MM.1S (cell line): ENCODE data around the gene NINL.

Experiments used
- DNase-seq: peaks from one replicate; pipeline ENCODE4 v3.0.0-alpha.2; 2015
- H2AFZ ChIP-seq: fragments of 300-600 bp; sonication (generic); 2 replicates; pipeline ENCODE4 v1.6.0; 2016; ENCODE audit warnings: antibody characterized with exemption, low read length
- H3F3A ChIP-seq: fragments of 300-600 bp; sonication (generic); 2 replicates; pipeline ENCODE4 v1.6.1; 2016; ENCODE audit warnings: mild to moderate bottlenecking, antibody characterized with exemption, low read length, moderate library complexity, mixed read lengths; ENCODE audit not compliant: insufficient read depth
- H3K27ac ChIP-seq: fragments of 300-600 bp; sonication (generic); 2 replicates; pipeline ENCODE4 v1.5.1; 2016; ENCODE audit warnings: mild to moderate bottlenecking, low read length
- H3K27me3 ChIP-seq: fragments of 300-600 bp; sonication (generic); replicated peaks from 2 replicates; pipeline ENCODE4 v1.6.0; 2016; ENCODE audit warnings: low read length; ENCODE audit not compliant: insufficient read depth
- H3K36me3 ChIP-seq: fragments of 300-600 bp; sonication (generic); replicated peaks from 2 replicates; pipeline ENCODE4 v1.6.1; 2016; ENCODE audit warnings: mild to moderate bottlenecking, low read length, mixed read lengths; ENCODE audit not compliant: insufficient read depth
- H3K4me1 ChIP-seq: fragments of 300-600 bp; sonication (generic); 2 replicates; pipeline ENCODE4 v1.6.1; 2016; ENCODE audit warnings: low read length, mixed read lengths
- H3K4me2 ChIP-seq: fragments of 300-600 bp; sonication (generic); 2 replicates; pipeline ENCODE4 v1.6.0; 2016; ENCODE audit warnings: low read depth, low read length
- H3K4me3 ChIP-seq: fragments of 300-600 bp; sonication (generic); 2 replicates; pipeline ENCODE4 v1.5.1; 2016; ENCODE audit warnings: low read length, mixed read lengths
- H3K79me2 ChIP-seq: fragments of 300-600 bp; sonication (generic); 2 replicates; pipeline ENCODE4 v1.6.1; 2016; ENCODE audit warnings: mixed run types, low read length, mixed read lengths
- H3K9ac ChIP-seq: fragments of 300-600 bp; sonication (generic); 2 replicates; pipeline ENCODE4 v1.6.1; 2016; ENCODE audit warnings: low read length, mixed read lengths
- H3K9me2 ChIP-seq: fragments of 300-600 bp; sonication (generic); replicated peaks from 2 replicates; pipeline ENCODE4 v1.6.1; 2016; ENCODE audit warnings: mild to moderate bottlenecking, low read length, mixed read lengths; ENCODE audit not compliant: insufficient read depth
- H3K9me3 ChIP-seq: fragments of 300-600 bp; sonication (generic); replicated peaks from 2 replicates; pipeline ENCODE4 v1.6.1; 2016; ENCODE audit warnings: mild to moderate bottlenecking, low read length, mixed read lengths; ENCODE audit not compliant: insufficient read depth
- H4K20me1 ChIP-seq: fragments of 300-600 bp; sonication (generic); 2 replicates; pipeline ENCODE4 v1.6.1; 2016; ENCODE audit warnings: mild to moderate bottlenecking, low read length, moderate library complexity, mixed read lengths; ENCODE audit not compliant: insufficient read depth
- EZH2 ChIP-seq: fragments of 300-600 bp; sonication (generic); optimal IDR thresholded peaks from 2 replicates; pipeline ENCODE3; 2017; ENCODE audit warnings: low read depth, mild to moderate bottlenecking, antibody characterized with exemption, low read length, mixed read lengths
- EZH2phosphoT487 ChIP-seq: fragments of 300-600 bp; sonication (generic); IDR thresholded peaks from 2 replicates; pipeline ENCODE4 v1.6.1; 2018; ENCODE audit warnings: antibody characterized with exemption, low read length
- TF ChIP-seq, protein P1 (sequence below): fragments of 300-600 bp; sonication (generic); IDR thresholded peaks from 2 replicates; pipeline ENCODE4 v1.5.1; 2016; ENCODE audit warnings: antibody characterized with exemption, low read length, mixed read lengths

NINL gene

DNA sequence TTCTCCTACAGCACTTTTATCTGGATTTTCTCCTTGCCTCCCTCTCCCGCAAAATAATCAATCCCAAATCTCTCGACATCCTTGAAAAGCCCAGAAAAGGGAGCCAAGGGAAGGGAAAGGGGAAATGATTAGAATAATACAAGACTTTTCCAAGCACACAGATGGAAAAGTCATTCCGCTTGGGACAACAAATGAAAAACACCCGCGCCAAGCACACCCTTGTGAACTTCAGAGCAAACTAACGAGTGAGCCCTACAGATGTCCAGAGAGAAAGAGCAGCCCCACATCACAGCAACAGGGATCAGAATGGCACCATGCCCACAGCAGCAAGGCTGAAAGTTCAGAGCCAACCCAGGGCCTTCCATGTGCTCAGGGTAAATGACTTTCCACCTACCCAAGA lies 49.6 kb downstream of the NINL start:
- H3K9me2 ChIP-seq = no peaks in the 10 kb centered on the region
- H3K79me2 ChIP-seq = no peaks in the 10 kb centered on the region
- TF ChIP-seq, protein P1, sequence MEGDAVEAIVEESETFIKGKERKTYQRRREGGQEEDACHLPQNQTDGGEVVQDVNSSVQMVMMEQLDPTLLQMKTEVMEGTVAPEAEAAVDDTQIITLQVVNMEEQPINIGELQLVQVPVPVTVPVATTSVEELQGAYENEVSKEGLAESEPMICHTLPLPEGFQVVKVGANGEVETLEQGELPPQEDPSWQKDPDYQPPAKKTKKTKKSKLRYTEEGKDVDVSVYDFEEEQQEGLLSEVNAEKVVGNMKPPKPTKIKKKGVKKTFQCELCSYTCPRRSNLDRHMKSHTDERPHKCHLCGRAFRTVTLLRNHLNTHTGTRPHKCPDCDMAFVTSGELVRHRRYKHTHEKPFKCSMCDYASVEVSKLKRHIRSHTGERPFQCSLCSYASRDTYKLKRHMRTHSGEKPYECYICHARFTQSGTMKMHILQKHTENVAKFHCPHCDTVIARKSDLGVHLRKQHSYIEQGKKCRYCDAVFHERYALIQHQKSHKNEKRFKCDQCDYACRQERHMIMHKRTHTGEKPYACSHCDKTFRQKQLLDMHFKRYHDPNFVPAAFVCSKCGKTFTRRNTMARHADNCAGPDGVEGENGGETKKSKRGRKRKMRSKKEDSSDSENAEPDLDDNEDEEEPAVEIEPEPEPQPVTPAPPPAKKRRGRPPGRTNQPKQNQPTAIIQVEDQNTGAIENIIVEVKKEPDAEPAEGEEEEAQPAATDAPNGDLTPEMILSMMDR = no peak

DNA sequence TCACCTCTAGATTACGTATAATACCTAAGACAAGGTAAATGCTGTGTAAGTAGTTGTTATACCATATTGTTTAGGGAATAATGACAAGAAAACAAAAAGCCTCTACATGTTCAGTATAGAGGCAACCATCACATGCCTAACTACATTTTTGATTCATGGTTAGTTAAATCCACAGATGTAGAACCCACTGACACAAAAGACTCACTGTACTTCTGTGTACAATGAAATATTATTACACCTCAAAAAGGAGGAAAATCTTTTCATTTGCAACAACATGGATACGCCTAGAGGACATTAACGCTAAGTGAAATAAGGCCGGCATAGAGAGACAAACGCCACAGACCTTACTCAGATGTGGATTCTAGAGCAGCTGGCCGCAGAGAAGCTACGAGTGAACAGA lies 50.5 kb downstream of the NINL start:
- DNase-seq = no peak

More for the DNA sequence above, 49.6 kb downstream of the NINL start:
- H3K27me3 ChIP-seq = no peaks in the 10 kb centered on the region
- no peak overlapping the region for H3K4me3 ChIP-seq
- H3K9me3 ChIP-seq = no peaks in the 10 kb centered on the region
- H3F3A ChIP-seq = no peaks in the 10 kb centered on the region
- no peak overlapping the region for H3K9ac ChIP-seq
- no peak for DNase-seq
- no peaks in the 10 kb centered on the region for H4K20me1 ChIP-seq
- no peak overlapping the region for H2AFZ ChIP-seq
- H3K27ac ChIP-seq = no peak overlapping the region
- no peak overlapping the region for H3K4me2 ChIP-seq
- no peaks in the 10 kb centered on the region for H3K4me1 ChIP-seq
- no peaks in the 10 kb centered on the region for H3K36me3 ChIP-seq

DNA sequence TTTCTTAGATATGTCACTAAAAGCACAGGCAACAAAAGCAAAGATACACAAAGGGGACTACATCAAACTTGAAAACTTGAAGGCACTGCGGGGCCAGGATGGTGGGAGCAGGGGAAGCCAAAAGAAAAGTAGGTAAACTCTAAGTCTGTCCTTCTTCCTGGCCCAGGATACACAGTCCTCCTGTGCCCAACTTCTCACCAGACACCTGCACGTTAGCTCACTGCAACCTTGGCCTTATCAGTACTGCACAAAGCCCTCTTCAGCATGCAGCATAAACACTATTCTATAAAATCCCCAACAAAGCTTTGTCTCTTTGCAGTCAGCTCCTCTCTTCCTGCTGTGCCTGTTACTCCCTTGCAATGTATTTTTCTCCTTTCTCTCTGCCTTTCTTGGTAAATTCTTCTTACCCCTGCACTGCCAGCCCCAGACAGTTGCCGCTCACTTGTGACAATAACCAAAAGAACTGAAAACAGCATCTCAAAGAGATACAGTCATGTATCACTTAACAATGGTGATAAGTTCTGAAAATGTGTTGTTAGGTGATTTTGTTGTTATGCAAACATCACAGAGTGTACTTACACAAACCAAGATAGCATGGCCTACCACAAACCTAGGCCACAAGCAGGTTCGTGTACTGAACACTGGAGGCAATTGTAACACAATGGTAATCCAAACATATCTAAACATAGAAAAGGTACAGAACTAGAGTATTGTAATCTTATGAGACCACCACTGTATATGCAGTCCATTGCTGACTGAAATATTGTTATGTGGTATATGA lies 51.2 kb downstream of the NINL start:
- no peak overlapping the region for H3K4me2 ChIP-seq
- H3K79me2 ChIP-seq = no peaks in the 10 kb centered on the region

More for the DNA sequence above, 50.5 kb downstream of the NINL start:
- Histone ChIP-seq H3K4me2 (no peak overlapping the region), H3K27ac (no peak overlapping the region), H3K27me3 (no peaks in the 10 kb centered on the region), H3F3A (no peaks in the 10 kb centered on the region), H3K4me3 (no peak overlapping the region), H3K9me2 (no peaks in the 10 kb centered on the region), H2AFZ (no peak overlapping the region), H3K9me3 (no peaks in the 10 kb centered on the region), H3K9ac (no peak overlapping the region), H3K79me2 (no peaks in the 10 kb centered on the region), H3K4me1 (no peaks in the 10 kb centered on the region), H3K36me3 (no peaks in the 10 kb centered on the region), H4K20me1 (no peaks in the 10 kb centered on the region)
- no peak for TF ChIP-seq EZH2phosphoT487
- TF ChIP-seq EZH2 = no peak
- TF ChIP-seq, protein P1 = no peak

More for the DNA sequence above, 51.2 kb downstream of the NINL start:
- Histone ChIP-seq H3K27ac (no peak overlapping the region), H3K9ac (no peak overlapping the region), H3K9me3 (no peaks in the 10 kb centered on the region), H3K36me3 (no peaks in the 10 kb centered on the region), H3K27me3 (no peaks in the 10 kb centered on the region), H4K20me1 (no peaks in the 10 kb centered on the region), H3K4me3 (no peak overlapping the region), H3K4me1 (no peaks in the 10 kb centered on the region), H2AFZ (no peak overlapping the region), H3K9me2 (no peaks in the 10 kb centered on the region), H3F3A (no peaks in the 10 kb centered on the region)
- TF ChIP-seq EZH2phosphoT487 (no peak), EZH2 (no peak)
- TF ChIP-seq, protein P1 = no peak
- DNase-seq = no peak
